GM12878 (cell line): ENCODE measurements around the gene APLP2. TPM values are rescaled to one million over a fixed set of nuclear protein-coding genes. Genes with fewer than 3 reads are reported as not detected.

Source experiments
- CEBPZ ChIP-seq: fragments of 150-350 bp; IDR thresholded peaks from 2 replicates; pipeline ENCODE4 v1.6.1; 2016; ENCODE audit warnings: low read depth, low read length
- CHD2 ChIP-seq: IDR thresholded peaks from 2 replicates; pipeline ENCODE4 v1.6.1; 2011; ENCODE audit warnings: low read depth, low read length, improper control_type of control experiment, borderline replicate concordance
- IKZF1 ChIP-seq: fragments of 450-650 bp; conservative IDR thresholded peaks from 2 replicates; pipeline ENCODE4 v1.6.1; 2017; ENCODE audit warnings: antibody characterized with exemption, mild to moderate bottlenecking
- IRF3 ChIP-seq: fragments of 450-650 bp; IDR thresholded peaks from 2 replicates; pipeline ENCODE4 v1.6.1; 2014; ENCODE audit warnings: mild to moderate bottlenecking
- MAX ChIP-seq: IDR thresholded peaks from 2 replicates; pipeline ENCODE4 v1.6.1; 2012; ENCODE audit warnings: low read depth, low read length, improper control_type of control experiment
- NR2C1 ChIP-seq: fragments of 450-650 bp; IDR thresholded peaks from 2 replicates; pipeline ENCODE4 v1.6.1; 2017; ENCODE audit warnings: antibody characterized with exemption, mild to moderate bottlenecking, moderate library complexity
- RAD21 ChIP-seq: IDR thresholded peaks from 2 replicates; pipeline ENCODE4 v1.6.1; 2011; ENCODE audit warnings: mild to moderate bottlenecking, low read depth, low read length, moderate library complexity; ENCODE audit not compliant: insufficient read depth
- TBL1XR1 ChIP-seq: IDR thresholded peaks from 2 replicates; pipeline ENCODE4 v1.6.1; 2012; ENCODE audit warnings: low read depth, low read length, improper control_type of control experiment
- ZNF217 ChIP-seq: fragments of 450-650 bp; IDR thresholded peaks from 2 replicates; pipeline ENCODE4 v1.6.1; 2017; ENCODE audit warnings: antibody characterized with exemption, mild to moderate bottlenecking
- polyA plus RNA-seq, 11 experiments: library from polyadenylated mRNA; depleted of rRNA in 4 of 11; unstranded in 6 of 11; stranded (reverse) in 5 of 11; fragments of >200 nt; fragmentation: Nextera tagmentation in 4 of 11; fragmentation: Illumina TruSeq in 1 of 11; extraction: Ambion mirVana in 4 of 11; extraction: Trizol in 1 of 11; gene quantifications; 1 replicate in 1 of 11; 2 replicates in 10 of 11; pipeline versions ENCODE4 v1.2.1 to v1.2.3, GENCODE V29; 2011 to 2016; ENCODE audit warnings: inconsistent platforms in 2 of 11, missing spikeins in 2 of 11, low read depth in 1 of 11
- total RNA-seq, 4 experiments: library from RNA; depleted of rRNA in 3 of 4; stranded (reverse); fragments of >200 nt in 3 of 4; fragmentation: Illumina TruSeq in 1 of 4; extraction: Trizol in 1 of 4; gene quantifications; 2 replicates each; pipeline versions ENCODE4 v1.2.1 to v1.2.3, GENCODE V29; 2013 to 2021

The APLP2 gene
- total and polyA plus RNA-seq, 10 of the 15 experiments (the other 5 are each of a cell fraction or from before 2014, with no cell fraction given), result 2.3 to 38.8 (median 21.3) TPM

- TF ChIP-seq TBL1XR1 (no peak), CEBPZ (no peak), MAX (no peak), CHD2 (peak; percentile 40; the same call in 1 of the 2 replicates), NR2C1 (no peak), IRF3 (no peak), RAD21 (no peak), ZNF217 (no peak), IKZF1 (peak; percentile 40; the same call in 1 of the 2 replicates)
- TF ChIP-seq, all 136 proteins: peak for 10
Measured at GRCh38 chr11:130181295-130182272, 111.9 kb downstream of the APLP2 start (continued).
